GM12892 (cell line): ENCODE measurements around the gene PKNOX1.
"Not testable (repeated sequence)": the region's sequence is repeated elsewhere in the genome, so short reads cannot be mapped to it uniquely, and the experiment has no call there.

Experiments
- DNase-seq: peaks from one replicate; pipeline ENCODE4 v3.0.0; 2011; ENCODE audit not compliant: insufficient read length
- FAIRE-seq: peaks from 2 replicates; lab custom pipeline; 2011; peaks lifted over from hg19 to GRCh38; lab: Jason Lieb, UNC

PKNOX1 gene

DNA sequence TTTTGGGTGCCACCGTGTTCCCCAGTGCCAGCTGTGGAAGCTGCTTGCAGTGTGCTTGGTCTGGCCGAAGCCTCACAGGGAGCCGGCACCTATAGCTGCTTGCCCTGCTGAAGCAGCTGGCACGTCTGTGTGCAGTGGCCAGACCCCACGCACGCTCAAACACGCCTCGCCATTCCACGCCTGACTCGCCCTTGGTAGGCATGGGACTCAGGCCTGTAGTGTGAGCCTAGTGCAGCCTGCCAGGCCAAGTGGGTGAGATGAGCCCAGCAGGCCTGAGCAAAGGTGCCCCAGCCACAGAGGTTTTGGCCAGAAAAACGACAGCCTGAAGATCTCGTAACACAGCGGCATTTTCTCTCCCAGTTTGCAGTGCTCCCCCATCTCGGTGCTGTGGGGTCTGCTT lies 68.9 kb downstream of the PKNOX1 start:
- DNase-seq, FAIRE-seq: not testable (repeated sequence)

DNA sequence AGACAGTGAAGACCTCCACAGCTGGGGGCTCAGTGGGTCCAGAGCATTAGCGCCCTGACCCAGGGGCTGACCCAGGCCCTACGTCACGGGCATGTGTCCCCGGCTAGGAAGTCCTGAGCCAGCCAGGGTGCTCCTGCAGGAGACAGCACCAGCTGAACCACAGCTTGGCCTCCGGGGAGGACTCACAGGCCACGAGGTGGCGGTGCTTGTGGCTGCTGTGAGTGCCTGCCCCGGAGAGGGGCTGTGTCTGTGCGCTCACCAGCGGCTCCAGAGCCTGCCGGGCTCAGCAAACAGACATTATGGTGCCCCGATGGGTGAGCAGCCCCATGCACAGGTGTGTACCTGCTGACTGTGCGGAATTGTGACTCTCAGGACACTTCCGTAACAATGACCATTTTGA lies 70.2 kb downstream of the PKNOX1 start:
- DNase-seq, FAIRE-seq: not testable (repeated sequence)

DNA sequence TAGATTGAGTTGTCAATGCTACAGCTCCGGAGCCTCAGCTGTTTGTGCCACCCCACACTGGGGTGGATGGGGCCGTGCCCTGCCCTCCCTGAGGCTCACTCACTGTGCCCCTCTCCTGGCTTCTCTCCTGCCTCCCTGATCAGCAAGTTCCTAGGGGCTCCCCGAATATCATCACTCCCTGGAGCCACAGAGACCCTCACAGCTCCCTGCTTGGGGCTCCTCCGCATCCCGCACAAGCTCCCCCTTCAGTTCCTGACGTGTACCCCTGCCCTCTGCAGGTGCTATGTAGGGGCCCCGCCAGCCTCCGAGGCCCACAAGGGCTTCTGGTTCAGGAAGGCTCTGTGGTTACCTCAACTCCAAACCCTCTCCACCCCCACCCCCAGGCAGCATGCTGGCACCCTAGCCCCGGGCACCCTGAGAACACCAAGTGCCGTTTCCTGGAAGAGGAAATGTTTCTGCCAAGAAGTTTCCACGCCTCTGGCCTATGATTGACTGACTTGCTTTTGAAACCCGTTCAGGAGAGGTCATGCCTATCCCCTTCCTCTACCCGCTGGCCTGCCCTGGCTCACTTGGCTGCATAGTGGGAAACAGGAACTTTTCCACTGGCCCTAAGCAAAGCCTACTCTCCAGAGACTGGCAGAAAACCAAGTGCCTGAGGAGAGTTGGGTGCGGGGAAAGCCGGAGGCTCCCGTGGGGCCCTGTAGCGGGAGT lies 71.0 kb downstream of the PKNOX1 start:
- FAIRE-seq, DNase-seq: not testable (repeated sequence)

DNA sequence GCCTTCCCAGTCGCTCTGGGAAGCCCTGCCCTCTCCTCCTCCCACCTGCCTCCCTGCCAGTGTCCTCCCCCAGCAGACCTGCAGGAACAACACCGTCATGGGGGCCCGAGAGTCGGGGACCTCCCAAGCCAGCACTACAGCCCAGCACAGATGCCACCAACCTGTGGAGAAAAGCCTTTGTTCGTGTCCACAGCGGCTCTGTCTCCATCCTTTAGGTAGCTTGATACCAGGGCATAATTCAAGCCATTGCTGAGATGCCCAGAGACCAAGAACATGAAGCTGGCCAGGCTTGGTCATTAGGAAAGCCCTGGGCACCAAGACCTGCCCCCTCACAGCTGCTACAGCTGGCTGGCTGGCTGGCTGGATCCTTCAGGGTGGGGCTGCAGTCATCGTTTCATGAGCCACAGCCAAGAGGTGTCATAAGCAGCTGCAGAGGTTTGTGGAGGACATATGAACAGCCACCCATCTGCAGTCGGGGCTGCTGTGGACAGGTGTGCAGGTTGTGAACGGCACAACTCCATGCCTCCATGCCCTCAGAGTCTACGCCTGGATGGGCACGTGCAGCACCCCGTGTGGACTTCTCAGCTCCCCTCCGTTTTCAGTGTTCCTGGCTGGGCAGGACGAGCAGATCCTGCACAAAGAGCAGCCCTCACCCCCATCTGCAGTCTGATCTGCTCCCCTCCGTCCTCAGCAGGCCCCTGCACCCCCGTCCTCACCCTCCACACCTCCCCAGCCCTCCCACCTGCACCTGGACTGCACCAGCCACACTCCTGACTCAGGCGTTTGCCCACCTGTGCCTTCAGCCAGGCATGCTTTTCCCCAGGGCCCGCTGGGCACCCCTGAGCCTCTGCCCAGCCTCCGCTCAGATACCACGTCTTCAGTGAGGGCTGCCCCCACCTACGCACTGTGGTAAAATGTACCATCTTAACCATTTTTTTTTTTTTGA lies 71.8 kb downstream of the PKNOX1 start:
- not testable (repeated sequence) for DNase-seq
- FAIRE-seq: peak; percentile 5

DNA sequence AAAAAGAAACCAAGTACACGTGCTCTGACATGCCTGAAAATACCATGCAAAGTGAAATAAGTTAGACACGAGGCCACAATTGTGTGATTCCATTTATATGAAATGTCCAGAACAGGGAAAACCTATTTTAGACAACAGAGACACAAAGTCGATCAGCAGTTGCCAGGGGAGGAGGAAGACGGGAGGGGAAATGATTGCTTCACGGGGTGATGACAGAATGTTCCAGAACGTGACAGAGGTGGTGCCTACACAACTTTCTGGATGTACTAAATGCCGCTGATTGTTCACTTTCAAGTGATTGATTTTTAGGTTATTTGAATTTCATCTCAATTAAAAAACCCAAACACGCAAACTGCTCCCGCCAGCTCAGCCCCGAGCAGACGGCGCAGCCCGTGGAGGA lies 78.8 kb downstream of the PKNOX1 start:
- not testable (repeated sequence) for DNase-seq, FAIRE-seq

DNA sequence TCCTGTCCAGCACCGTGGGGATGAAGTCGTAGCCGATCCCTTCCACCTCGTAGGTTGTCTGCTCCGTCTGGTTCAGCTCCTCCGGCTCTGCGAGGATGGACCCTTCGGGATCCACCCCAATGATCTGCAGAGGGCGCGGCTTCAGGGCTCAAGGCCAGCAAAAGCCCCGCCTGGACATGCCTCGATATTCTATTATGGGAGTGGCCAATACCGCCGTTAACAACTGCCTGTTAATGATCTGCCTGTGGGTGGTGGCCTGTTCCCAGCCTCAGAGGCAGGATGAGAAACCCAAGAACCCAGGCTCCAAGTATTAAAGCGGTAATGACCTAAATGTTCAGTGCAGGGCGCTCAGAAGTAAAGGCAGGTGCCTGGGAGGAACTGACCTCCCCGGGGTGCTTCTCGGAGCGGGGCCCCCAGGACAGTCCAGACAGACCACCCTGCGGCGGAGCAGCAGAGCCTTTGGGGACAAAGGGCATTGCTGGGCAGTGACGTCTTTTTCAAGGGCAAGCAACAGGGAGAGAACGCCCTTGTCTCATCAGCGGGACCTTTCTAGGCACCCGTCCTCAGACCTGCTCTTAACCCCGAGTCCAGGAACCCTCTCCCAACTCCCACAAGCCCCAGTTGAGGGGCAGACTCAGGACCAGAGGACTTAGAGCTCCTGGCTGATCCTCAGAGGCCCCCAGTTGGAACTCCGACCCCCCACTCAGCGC lies 88.7 kb downstream of the PKNOX1 start:
- not testable (repeated sequence) for DNase-seq, FAIRE-seq

DNA sequence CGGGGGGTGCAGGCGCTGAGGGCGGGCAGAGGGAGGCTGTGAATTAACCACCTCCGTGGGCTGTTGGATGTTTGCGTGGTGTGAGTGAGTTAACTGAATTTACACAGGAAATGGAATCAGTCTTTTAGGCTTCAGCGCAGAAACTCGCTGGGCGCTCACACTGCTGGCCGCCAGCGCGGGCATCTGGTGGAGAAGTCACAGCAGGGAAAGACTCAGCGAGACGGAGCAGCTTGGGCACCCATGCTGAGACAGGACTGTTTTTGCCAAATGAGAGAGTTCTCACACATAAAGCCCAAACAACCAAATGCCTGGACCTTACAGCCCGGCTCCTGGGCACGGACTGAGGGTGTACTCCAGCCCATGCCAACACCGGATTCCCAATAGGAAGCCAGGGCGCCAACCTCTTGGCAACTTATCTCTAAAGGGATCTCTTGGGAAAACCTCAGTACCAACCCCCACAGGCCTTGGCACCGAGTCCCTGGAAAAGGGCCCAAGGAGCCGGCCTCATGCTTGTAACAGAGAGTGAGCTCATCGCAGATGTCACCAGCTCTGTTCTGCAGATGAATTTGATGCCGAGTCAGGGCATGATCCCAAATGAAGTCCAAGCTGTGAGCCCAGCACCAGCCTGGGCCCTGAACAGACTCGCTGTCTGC lies 90.0 kb downstream of the PKNOX1 start:
- not testable (repeated sequence) for FAIRE-seq

DNA sequence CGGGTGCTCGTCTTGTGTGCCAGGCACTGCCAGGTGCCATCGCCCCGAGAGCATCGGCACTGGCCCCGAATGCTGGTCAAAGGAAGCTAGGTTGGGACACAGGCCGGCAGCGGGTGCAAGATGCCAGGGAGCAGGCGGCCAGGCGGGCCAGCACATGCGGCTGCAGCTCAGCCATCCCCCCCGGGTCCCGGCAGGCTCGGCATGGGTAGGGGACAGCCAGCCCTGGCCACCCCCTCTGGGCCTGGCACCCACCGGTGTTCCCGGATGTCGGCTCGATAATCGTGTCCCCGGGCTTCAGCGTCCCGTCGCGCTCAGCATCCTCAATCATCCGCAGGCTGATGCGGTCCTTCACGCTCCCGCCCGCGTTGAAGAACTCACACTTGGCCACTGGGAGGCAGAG lies 91.6 kb downstream of the PKNOX1 start:
- FAIRE-seq, DNase-seq: not testable (repeated sequence)

More for the DNA sequence above, 90.0 kb downstream of the PKNOX1 start:
- not testable (repeated sequence) for DNase-seq

DNA sequence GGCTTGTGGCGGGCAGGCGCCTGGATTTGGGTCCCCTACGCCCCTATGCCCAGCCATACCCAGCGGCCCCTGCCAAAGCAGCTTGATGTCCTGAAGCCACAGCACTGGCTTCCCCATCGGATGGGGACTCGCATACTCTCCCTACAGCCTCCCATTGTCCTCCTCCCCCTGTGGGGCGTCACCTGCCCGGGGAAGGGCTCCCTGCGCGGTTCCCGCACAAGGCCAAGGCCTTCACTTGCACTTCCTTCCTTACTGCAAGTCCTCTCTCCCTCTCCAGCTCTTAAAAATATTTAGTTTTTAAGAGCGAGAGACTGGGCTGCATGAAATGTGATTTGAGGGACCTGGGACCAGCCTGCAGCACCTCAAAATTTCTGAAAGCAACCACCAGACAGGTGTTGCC lies 92.3 kb downstream of the PKNOX1 start:
- FAIRE-seq: not testable (repeated sequence)

DNA sequence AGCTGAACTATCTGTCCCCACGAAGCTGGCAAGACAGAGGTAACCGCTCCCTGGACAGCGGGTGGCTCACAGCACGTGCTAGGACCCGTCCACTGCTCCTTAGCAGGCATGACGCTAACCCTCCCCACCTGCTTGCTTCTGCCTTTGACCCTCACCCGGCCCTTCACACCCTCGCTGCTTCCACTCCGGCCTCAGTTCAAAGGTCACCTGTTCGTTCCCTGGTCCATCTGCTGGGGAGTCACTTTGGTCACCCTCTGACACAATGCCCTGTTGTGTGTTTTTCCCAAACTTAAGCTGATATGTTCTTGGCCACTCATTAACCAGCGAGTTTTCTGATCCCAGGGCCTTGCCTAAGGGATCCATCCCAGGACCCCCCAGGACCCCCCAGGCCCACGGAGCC lies 93.7 kb downstream of the PKNOX1 start:
- not testable (repeated sequence) for DNase-seq, FAIRE-seq

More for the DNA sequence above, 92.3 kb downstream of the PKNOX1 start:
- not testable (repeated sequence) for DNase-seq

DNA sequence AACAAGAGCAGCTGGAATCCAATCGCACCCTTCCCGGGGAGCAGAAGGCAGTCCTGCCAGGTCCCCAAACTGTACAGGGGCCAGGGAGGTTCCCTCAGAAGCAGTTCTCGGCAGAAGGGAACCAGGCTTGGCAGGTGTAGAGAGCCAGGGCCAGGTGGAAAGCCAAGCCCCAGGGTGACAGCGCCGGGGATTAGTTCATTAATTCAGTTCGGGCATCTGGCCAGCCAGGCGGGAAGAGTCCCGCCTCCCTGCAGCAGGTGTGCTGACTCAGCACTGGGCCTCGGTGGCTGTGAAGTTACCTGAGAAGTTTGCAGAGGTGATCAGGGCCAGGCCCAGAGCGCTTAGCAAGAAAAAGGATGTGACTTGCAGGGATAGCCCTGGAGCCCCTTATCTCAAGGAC lies 95.3 kb downstream of the PKNOX1 start:
- not testable (repeated sequence) for DNase-seq, FAIRE-seq

DNA sequence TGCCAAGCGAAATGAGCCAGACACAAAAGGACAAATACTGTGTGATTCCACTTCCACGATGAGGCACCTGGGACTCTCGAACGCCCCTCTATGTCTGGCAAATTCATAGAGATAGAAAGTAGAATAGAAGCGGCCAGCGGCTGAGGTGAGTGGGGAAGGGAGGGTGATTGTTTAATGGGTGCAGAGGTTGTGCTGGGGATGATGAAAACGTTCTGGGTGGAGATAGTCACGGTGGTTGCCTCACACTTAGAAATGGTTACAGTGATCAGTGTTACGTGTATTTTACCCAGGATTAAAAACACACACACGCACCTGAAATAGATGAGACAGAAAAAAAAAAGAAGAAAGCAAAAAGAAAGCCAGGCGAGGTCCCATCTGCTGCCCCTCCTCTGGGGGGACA lies 98.4 kb downstream of the PKNOX1 start:
- FAIRE-seq, DNase-seq: not testable (repeated sequence)

DNA sequence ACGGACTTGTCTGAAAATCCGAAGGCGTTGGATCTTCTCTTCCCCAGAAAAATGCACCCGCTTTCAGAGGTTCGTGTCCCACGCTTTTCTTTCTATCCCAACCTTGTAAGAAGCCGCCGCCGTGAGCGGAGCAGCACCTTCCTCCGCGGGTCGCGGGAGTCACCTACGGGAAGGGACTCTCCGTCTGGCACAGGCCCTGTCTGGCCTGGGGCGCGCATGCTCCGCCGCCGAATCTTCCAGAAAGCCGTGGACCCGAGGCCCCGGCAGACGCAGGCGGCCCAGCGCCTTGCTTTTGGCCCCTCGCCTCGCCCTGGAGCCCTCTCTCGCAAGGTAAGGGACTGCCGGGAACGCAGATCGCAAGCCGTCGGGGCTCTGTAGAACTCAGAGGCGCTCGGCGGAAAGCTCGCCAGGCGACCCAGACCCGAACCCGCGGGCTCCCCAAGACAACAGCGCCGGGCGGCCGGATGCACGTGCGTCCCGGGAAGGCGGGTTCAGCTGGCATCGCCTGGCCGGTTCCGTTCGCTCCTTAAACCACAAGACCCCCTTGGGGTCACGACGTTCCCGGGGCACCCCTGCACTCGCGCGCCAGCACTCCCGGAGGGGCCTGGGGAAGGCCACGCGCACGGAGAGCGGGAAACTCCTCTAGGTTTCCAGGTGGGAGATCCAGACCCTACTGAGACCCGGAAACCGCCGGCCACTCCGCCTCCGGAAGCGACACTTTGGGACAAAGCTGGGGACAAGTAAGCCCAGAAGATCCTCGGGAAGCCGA lies 100.2 kb downstream of the PKNOX1 start:
- not testable (repeated sequence) for DNase-seq, FAIRE-seq

DNA sequence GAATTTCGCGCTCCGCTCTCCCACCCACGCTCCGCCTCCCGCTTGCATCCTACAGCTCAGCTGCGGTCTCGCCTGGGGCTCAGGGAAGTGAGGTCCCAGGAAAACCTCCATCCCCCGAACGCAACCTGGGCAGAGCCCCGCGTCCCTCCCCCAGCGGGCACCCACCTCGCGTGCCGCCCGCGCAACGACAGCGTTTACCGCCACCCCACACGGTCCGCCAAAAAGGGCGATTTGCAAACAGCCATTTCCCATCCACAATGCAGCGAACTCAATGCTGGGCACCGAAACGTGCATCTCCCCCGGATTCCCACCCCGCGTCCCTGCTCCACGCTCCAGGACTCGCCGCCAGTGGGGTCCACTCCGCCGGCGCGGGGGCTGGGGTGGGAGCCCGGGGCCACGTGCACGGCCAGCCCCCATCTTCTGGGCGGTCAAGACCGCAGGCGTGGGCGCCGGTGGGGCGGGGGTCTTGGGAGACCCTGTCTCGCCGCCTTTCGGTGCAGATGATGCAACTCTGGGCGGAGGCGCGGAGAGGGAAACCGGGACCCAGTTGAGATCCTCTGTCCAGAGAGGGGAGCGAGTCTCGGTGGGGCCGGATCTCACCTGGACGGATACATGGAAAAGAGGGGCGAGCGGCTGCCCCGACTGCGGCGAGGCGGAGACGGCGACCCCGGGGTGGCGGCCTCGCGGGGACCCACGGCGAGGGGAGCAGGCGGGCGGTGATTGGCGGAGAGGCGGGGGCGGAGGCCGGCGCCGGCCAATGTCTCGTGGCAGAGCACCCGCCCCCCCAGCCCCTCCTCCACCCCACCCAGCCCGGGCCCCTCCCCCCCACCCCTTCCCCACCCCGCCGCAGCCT lies 101.0 kb downstream of the PKNOX1 start, which contains the start of gene CBS:
TSS of gene CBS (minus strand) at position 666 of the 853 bp plus-strand sequence. CDS start 3,642 bp downstream, outside the sequence.
- FAIRE-seq: peak; percentile 14
- not testable (repeated sequence) for DNase-seq

DNA sequence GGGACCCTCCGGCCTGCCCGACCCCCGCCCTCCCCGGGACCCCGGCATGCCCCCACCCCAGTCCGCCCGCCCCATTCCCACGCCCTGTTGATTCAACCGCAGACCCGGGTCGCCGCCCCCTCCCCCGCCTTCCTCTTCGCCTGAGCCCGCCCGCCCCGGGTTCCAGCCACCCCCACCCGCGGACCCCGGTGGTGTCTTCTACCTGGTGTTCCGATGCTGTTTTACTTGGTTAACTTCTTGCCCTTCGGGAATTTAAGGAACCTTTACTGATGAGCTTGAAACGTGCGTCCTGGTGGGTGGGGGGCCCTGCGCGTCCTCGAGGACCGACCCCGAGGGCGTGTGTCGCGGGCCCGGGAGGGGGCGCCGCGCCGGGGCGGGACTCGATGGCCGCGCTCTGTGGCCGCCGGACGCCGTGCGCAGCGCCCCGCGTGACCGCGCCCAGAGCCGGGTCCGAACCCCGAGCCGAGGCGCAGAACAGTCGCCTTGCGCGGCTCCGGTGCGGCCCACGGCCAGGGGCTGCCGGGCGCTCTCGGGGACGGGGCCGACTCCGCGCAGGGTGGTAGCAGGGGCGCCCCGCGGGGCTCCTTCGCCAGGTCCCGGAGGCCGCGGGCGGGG lies 101.8 kb downstream of the PKNOX1 start:
- FAIRE-seq, DNase-seq: not testable (repeated sequence)

DNA sequence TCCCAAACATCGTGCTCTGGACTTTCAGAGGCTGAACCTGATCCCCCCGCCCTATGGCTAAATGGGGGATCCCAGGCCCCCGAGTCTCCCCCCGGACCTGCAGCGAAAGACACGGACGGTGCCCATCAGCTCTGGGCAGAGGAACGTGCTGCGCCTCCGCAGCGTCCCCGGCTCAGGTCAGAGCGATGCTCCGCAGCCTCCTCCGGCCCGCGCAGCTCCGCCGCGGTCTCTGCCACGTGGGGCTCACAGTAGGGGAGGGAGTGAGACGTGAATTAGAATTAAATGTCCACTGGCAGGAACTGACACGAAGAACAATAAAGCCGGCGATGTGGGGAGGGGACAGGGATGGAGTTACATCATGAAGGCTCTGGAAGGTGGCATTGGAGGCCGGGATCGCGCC lies 102.3 kb downstream of the PKNOX1 start:
- not testable (repeated sequence) for FAIRE-seq, DNase-seq
